Body of pancreas (tissue), 4 donors: Measurements from ENCODE around the gene ERC2. TPM values are rescaled to one million over a fixed set of nuclear protein-coding genes. Genes with fewer than 3 reads are reported as not detected.

Experiments
- ATAC-seq: fragments of 150-250 bp; one replicate; pipeline ENCODE4 v1.9.1; 2016
- DNase-seq, 4 donors: peaks; one replicate each; pipeline ENCODE4 v3.0.0-alpha.2; 2019
- H3K27ac ChIP-seq, 4 donors: fragments of 200-600 bp; sonication (generic); 1 replicate in 3 of 4; 2 replicates in 1 of 4; pipeline versions ENCODE4 v1.5.1 to v1.6.1; 2016 to 2019; ENCODE audit warnings: mild to moderate bottlenecking in 1 of 4, mixed read lengths in 1 of 4, moderate library complexity in 1 of 4
- H3K27me3 ChIP-seq, 2 donors: fragments of 200-600 bp; sonication (generic); one replicate each; pipeline ENCODE4 v1.6.0; 2016; ENCODE audit warnings: mild to moderate bottlenecking in 1 of 2
- H3K36me3 ChIP-seq, 2 donors: fragments of 200-600 bp; sonication (generic); replicated peaks in 1 of 2; 2 replicates each; pipeline ENCODE4 v1.5.1; 2016; ENCODE audit warnings: low read depth in 2 of 2; ENCODE audit not compliant: insufficient read depth in 1 of 2
- H3K4me1 ChIP-seq: fragments of 200-600 bp; sonication (generic); one replicate; pipeline ENCODE4 v1.6.0; 2016
- H3K4me3 ChIP-seq, 2 donors: fragments of 200-600 bp; sonication (generic); 1 replicate in 1 of 2; 2 replicates in 1 of 2; pipeline ENCODE4 v1.5.1; 2016 to 2019
- H3K9me3 ChIP-seq, 3 donors: fragments of 200-600 bp; sonication (generic); 1 replicate in 2 of 3; 2 replicates in 1 of 3; pipeline ENCODE4 v1.5.1; 2016
- POLR2A ChIP-seq, 3 donors: fragments of 450-650 bp; IDR thresholded peaks; one replicate each; pipeline ENCODE4 v1.6.1; 2016; ENCODE audit warnings: antibody characterized with exemption in 3 of 3, mild to moderate bottlenecking in 2 of 3
- WGBS, 2 donors: methylation state at CpG; one replicate each; pipeline ENCODE4 v1.1.5; 2017; 5-methylcytosine and 5-hydroxymethylcytosine counted together
- intact Hi-C: fragments of 100-400 bp; cut with DNase I; formaldehyde crosslinking; loops from one replicate; pipeline ENCODE4 v1.15.1; 2023
- total RNA-seq, 2 donors: library from RNA; depleted of rRNA; stranded (reverse); fragments of >200 nt; gene quantifications; one replicate each; pipeline ENCODE4 v1.1.0, GENCODE V29; 2016
- TF ChIP-seq, protein P1 (sequence below), 7 experiments: fragments of 450-650 bp in 4 of 7; fragments of 200-600 bp in 3 of 7; sonication (generic) in 3 of 7; IDR thresholded peaks; one replicate each; pipeline ENCODE4 v1.5.1; 2016 to 2019; ENCODE audit warnings: antibody characterized with exemption in 7 of 7

The ERC2 gene
- total RNA-seq, 2 donors from 2014 or later = 4.0 to 4.7 TPM

DNA sequence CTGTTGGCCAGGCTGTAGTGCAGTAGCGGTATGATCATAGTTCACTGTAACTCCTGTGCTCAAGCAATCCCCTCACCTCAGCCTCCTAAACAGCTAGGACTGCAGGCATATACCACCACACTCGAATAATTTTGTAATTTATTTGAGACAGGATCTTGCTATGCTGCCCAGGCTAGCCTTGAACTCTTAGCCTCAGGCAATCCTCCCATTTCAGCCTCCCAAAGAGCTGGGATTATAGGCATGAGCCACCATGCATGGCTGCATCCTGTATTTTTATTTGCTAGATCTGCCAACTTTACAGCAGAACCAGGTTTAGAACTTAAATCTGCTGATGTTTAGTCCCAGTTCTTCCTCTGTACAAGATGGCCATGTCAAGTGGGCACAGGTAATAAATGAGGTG lies 69.6 kb downstream of the ERC2 start:
- 75 to 80% methylated on average over 2 of the region's 2 CpGs for WGBS, 2 donors
- no peaks in the 10 kb centered on the region for H3K4me1 ChIP-seq
- H3K4me3 ChIP-seq = no peak overlapping the region
- no peak for TF ChIP-seq POLR2A (IDR thresholded peaks at IDR 0.05)
- TF ChIP-seq, protein P1, sequence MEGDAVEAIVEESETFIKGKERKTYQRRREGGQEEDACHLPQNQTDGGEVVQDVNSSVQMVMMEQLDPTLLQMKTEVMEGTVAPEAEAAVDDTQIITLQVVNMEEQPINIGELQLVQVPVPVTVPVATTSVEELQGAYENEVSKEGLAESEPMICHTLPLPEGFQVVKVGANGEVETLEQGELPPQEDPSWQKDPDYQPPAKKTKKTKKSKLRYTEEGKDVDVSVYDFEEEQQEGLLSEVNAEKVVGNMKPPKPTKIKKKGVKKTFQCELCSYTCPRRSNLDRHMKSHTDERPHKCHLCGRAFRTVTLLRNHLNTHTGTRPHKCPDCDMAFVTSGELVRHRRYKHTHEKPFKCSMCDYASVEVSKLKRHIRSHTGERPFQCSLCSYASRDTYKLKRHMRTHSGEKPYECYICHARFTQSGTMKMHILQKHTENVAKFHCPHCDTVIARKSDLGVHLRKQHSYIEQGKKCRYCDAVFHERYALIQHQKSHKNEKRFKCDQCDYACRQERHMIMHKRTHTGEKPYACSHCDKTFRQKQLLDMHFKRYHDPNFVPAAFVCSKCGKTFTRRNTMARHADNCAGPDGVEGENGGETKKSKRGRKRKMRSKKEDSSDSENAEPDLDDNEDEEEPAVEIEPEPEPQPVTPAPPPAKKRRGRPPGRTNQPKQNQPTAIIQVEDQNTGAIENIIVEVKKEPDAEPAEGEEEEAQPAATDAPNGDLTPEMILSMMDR (IDR thresholded peaks at IDR 0.05) = no peak
- no peak overlapping the region for H3K27ac ChIP-seq
- no peaks in the 10 kb centered on the region for H3K9me3 ChIP-seq
- no peak for ATAC-seq
- no peaks in the 10 kb centered on the region for H3K36me3 ChIP-seq
- no peak for DNase-seq
- intact Hi-C loops = no loop called here
- H3K27me3 ChIP-seq = no peaks in the 10 kb centered on the region

DNA sequence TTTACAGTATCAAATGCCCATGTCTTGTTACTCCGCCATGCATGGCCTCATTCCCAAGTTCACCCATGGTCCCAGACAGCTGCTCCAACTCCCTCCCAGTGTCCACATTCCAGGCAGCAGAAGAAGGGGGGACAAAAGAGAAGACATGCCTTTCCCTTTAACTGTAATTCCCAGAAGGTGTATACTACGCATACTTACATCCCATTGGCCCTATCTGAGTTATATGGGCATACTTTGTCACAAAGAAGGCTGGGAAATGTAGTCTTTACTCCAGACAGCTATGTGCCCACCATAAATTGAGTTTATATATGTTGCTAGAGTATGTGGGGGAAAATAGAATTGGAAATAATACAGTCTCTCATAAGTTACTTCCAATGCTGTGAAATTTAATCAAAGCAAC lies 70.5 kb downstream of the ERC2 start:
- no peak for ATAC-seq
- TF ChIP-seq POLR2A (IDR thresholded peaks at IDR 0.05) = no peak
- TF ChIP-seq, protein P1 (IDR thresholded peaks at IDR 0.05) = no peak
- no peaks in the 10 kb centered on the region for H3K4me1 ChIP-seq
- H3K4me3 ChIP-seq = no peak overlapping the region
- no peak for DNase-seq
- no peaks in the 10 kb centered on the region for H3K9me3 ChIP-seq
- WGBS, 2 donors = 94 to 96% methylated on average over 2 of the region's 2 CpGs
- no peaks in the 10 kb centered on the region for H3K27me3 ChIP-seq
- H3K27ac ChIP-seq = no peak overlapping the region
- H3K36me3 ChIP-seq = no peaks in the 10 kb centered on the region
- intact Hi-C loops = no loop called here

DNA sequence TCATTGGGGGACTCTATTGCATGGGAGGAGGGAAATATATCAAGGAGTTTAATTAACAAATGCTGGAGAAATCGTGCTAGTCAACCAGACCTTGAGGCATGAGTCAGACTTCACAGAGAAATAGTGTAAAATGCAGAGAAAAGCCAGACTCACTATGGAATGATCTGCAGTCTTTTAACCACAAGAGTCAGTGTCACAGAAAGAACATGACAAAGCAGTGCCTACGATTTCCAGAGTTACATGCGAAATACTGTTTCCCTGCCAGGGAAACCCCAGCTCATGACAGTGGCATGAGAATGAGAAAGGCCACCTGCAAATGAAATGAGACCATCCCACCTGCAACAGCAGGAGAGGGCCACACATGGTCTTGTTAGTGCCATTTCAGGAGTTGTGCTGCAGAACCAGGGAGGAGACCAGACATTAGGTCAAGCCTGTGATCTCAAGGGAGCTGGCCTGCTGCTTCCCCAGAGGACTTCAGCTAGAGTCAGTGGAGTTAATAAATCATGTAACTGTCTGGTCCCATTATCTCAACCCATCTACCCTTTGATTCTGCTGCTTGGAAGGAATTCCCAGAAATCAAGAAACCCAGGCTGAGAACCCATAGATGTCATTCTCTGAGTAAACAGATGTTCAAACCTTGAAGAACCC lies 79.0 kb downstream of the ERC2 start:
- intact Hi-C loops = no loop called here
- Histone ChIP-seq H3K4me3 (no peak overlapping the region), H3K36me3 (no peaks in the 10 kb centered on the region), H3K9me3 (no peaks in the 10 kb centered on the region), H3K27ac (no peak overlapping the region), H3K4me1 (no peaks in the 10 kb centered on the region), H3K27me3 (no peaks in the 10 kb centered on the region)
- ATAC-seq = peak; percentile 15
- no peak for DNase-seq
- TF ChIP-seq, protein P1 (IDR thresholded peaks at IDR 0.05) = no peak
- TF ChIP-seq POLR2A (IDR thresholded peaks at IDR 0.05) = no peak
- WGBS, 2 donors = 73 to 77% methylated on average over 3 of the region's 3 CpGs

DNA sequence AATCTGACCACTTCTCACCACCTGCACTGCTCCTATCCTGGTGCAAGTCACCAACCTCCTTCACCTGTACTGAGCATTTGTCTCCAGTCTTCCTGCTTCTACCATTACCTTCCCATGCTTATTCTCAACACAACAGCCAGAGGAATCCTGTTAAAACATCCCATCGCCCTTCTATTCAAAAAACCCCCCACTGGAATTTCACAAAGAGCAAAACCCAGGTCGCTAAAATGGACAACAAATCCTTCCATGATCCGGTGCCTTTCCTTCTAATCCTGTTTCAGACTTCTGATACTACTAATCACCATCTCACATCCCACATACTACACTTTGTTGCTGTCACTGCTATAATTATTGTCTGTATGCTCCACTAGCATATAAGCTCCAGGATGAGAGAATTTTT lies 85.2 kb downstream of the ERC2 start:
- ATAC-seq (no peak), DNase-seq (no peak)
- H3K4me3 ChIP-seq = no peak overlapping the region
- no peaks in the 10 kb centered on the region for H3K4me1 ChIP-seq
- H3K27me3 ChIP-seq = no peaks in the 10 kb centered on the region
- no peaks in the 10 kb centered on the region for H3K9me3 ChIP-seq
- H3K36me3 ChIP-seq = no peaks in the 10 kb centered on the region
- H3K27ac ChIP-seq = no peak overlapping the region
- intact Hi-C loops = no loop called here
- 67 to 73% methylated on average over 3 of the region's 3 CpGs for WGBS, 2 donors
- TF ChIP-seq, protein P1 (IDR thresholded peaks at IDR 0.05) = no peak
- no peak for TF ChIP-seq POLR2A (IDR thresholded peaks at IDR 0.05)

DNA sequence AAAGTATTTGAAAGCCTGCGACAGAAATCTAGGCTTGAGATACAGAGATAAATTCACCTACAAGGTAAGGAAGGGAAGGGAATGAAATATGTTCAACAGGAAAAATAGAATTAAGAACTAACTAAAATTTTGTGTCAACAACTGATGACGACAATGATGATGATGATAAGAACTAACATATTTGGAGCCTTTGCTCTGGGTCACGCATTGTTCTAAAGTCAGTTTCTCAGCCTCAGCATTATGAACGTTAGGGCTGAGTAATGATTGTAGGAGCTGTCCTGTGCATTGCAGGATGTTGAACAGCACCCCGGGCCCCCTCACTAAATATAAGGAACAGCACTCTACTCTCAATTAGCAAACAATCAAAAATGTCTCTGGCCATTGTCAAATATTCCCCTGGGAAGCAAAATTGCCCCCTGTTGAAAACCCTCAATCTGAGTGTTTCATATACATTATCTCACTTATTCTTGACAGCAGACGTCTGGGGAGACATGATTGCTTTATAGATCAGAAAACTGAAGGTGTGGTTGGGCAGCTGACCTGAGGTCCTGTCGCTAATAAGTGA lies 88.5 kb downstream of the ERC2 start:
- Histone ChIP-seq H3K27me3 (no peaks in the 10 kb centered on the region), H3K36me3 (no peaks in the 10 kb centered on the region), H3K4me3 (no peak overlapping the region), H3K27ac (no peak overlapping the region), H3K9me3 (no peaks in the 10 kb centered on the region), H3K4me1 (no peaks in the 10 kb centered on the region)
- ATAC-seq (no peak), DNase-seq (no peak)
- TF ChIP-seq, protein P1 (IDR thresholded peaks at IDR 0.05) = no peak
- TF ChIP-seq POLR2A (IDR thresholded peaks at IDR 0.05) = no peak
- WGBS, 2 donors = 60 to 65% methylated on average over 7 of the region's 7 CpGs
- intact Hi-C loops = no loop called here
